Measurements from ENCODE around the gene KATNIP. TPM values are rescaled to one million over a fixed set of nuclear protein-coding genes. Genes with fewer than 3 reads are reported as not detected.

KATNIP gene
- total and polyA plus RNA-seq, 2 of the 13 experiments (the other 11 are each of a cell fraction or from before 2014, with no cell fraction given) = 9.7 to 12.0 TPM

DNA sequence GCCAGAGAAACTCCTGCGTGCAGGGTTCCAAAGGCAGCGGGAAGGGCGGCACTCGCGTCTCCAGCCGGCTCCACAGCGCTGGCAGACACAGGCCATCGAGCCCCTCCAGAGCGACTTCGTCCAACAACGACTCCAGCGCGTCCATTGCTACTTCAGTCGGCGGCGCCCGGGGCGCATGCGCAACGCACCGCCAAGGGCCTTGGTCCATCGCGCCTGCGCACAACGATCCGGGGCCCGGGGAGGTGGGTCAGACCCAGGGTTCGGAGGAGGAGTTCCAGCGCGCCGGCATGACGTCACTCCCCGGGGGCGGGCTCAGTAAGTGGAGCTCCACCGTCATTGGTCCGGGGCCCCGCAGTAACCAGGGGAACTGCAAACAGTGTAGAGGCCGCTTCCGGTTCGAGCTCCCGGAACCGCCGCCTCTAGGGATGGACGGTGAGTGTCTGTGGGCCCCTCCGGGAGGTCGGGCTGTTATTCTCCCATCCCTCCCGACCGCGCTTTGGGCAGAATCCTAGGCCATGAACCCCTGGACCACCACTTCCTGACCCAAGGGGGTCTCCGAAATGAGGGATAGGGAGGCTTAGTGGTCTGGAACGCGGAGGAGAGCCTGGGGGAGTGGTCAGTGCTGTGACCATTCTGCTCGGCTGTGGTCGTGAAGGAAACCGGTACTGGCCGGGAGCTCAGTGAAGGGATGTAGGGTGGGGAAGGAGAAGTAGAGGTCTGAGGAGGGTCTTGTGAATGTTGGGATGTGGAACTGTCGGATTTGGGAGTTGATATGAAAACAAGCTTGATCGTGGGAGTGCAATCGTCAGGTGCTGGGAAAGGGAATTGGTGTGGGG is at the start of gene KATNIP, which contains the start of gene GTF3C1 (continued):
- TF ChIP-seq, protein P1, sequence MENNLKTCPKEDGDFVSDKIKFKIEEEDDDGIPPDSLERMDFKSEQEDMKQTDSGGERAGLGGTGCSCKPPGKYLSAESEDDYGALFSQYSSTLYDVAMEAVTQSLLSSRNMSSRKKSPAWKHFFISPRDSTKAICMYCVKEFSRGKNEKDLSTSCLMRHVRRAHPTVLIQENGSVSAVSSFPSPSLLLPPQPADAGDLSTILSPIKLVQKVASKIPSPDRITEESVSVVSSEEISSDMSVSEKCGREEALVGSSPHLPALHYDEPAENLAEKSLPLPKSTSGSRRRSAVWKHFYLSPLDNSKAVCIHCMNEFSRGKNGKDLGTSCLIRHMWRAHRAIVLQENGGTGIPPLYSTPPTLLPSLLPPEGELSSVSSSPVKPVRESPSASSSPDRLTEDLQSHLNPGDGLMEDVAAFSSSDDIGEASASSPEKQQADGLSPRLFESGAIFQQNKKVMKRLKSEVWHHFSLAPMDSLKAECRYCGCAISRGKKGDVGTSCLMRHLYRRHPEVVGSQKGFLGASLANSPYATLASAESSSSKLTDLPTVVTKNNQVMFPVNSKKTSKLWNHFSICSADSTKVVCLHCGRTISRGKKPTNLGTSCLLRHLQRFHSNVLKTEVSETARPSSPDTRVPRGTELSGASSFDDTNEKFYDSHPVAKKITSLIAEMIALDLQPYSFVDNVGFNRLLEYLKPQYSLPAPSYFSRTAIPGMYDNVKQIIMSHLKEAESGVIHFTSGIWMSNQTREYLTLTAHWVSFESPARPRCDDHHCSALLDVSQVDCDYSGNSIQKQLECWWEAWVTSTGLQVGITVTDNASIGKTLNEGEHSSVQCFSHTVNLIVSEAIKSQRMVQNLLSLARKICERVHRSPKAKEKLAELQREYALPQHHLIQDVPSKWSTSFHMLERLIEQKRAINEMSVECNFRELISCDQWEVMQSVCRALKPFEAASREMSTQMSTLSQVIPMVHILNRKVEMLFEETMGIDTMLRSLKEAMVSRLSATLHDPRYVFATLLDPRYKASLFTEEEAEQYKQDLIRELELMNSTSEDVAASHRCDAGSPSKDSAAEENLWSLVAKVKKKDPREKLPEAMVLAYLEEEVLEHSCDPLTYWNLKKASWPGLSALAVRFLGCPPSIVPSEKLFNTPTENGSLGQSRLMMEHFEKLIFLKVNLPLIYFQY (CRISPR knock-in tag; IDR thresholded peaks at IDR 0.05; ENCODE audit: borderline replicate concordance) = peak; percentile 89; the same call in 1 of the 2 replicates
- TF ChIP-seq TSC22D2 (CRISPR knock-in tag; IDR thresholded peaks at IDR 0.05; ENCODE audit: borderline replicate concordance) = peak; percentile 23; the same call in 1 of the 2 replicates
- TF ChIP-seq, protein P2, sequence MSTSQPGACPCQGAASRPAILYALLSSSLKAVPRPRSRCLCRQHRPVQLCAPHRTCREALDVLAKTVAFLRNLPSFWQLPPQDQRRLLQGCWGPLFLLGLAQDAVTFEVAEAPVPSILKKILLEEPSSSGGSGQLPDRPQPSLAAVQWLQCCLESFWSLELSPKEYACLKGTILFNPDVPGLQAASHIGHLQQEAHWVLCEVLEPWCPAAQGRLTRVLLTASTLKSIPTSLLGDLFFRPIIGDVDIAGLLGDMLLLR (CRISPR knock-in tag; IDR thresholded peaks at IDR 0.05) = peak; percentile 24; the same call in 1 of the 2 replicates
- TF ChIP-seq XBP1 (CRISPR knock-in tag; IDR thresholded peaks at IDR 0.05) = peak; percentile 72; the same call in 1 of the 2 replicates
- TF ChIP-seq ZNF563 (CRISPR knock-in tag; IDR thresholded peaks at IDR 0.05) = peak; percentile 76; the same call in 1 of the 2 replicates
- peak; percentile 71 for TF ChIP-seq HOXA3 (CRISPR knock-in tag; IDR thresholded peaks at IDR 0.05)
- peak; percentile 8; the same call in 1 of the 2 replicates for TF ChIP-seq HNF4A (CRISPR knock-in tag; IDR thresholded peaks at IDR 0.05)
- peak; percentile 74 for TF ChIP-seq DMAP1 (CRISPR knock-in tag; IDR thresholded peaks at IDR 0.05)
- TF ChIP-seq, protein P3, sequence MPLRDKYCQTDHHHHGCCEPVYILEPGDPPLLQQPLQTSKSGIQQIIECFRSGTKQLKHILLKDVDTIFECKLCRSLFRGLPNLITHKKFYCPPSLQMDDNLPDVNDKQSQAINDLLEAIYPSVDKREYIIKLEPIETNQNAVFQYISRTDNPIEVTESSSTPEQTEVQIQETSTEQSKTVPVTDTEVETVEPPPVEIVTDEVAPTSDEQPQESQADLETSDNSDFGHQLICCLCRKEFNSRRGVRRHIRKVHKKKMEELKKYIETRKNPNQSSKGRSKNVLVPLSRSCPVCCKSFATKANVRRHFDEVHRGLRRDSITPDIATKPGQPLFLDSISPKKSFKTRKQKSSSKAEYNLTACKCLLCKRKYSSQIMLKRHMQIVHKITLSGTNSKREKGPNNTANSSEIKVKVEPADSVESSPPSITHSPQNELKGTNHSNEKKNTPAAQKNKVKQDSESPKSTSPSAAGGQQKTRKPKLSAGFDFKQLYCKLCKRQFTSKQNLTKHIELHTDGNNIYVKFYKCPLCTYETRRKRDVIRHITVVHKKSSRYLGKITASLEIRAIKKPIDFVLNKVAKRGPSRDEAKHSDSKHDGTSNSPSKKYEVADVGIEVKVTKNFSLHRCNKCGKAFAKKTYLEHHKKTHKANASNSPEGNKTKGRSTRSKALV (CRISPR knock-in tag; IDR thresholded peaks at IDR 0.05) = peak; percentile 65; the same call in 1 of the 2 replicates
- TF ChIP-seq, protein P4, sequence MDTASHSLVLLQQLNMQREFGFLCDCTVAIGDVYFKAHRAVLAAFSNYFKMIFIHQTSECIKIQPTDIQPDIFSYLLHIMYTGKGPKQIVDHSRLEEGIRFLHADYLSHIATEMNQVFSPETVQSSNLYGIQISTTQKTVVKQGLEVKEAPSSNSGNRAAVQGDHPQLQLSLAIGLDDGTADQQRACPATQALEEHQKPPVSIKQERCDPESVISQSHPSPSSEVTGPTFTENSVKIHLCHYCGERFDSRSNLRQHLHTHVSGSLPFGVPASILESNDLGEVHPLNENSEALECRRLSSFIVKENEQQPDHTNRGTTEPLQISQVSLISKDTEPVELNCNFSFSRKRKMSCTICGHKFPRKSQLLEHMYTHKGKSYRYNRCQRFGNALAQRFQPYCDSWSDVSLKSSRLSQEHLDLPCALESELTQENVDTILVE (CRISPR knock-in tag; IDR thresholded peaks at IDR 0.05) = no peak
- TF ChIP-seq, protein P5, sequence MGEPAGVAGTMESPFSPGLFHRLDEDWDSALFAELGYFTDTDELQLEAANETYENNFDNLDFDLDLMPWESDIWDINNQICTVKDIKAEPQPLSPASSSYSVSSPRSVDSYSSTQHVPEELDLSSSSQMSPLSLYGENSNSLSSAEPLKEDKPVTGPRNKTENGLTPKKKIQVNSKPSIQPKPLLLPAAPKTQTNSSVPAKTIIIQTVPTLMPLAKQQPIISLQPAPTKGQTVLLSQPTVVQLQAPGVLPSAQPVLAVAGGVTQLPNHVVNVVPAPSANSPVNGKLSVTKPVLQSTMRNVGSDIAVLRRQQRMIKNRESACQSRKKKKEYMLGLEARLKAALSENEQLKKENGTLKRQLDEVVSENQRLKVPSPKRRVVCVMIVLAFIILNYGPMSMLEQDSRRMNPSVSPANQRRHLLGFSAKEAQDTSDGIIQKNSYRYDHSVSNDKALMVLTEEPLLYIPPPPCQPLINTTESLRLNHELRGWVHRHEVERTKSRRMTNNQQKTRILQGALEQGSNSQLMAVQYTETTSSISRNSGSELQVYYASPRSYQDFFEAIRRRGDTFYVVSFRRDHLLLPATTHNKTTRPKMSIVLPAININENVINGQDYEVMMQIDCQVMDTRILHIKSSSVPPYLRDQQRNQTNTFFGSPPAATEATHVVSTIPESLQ (CRISPR knock-in tag; conservative IDR thresholded peaks at IDR 0.05) = 0 out of 2 replicates have a peak, but pooled peaks have one; percentile 30
- TF ChIP-seq PITX1 (CRISPR knock-in tag; IDR thresholded peaks at IDR 0.05) = no peak
- peak; percentile 90 for TF ChIP-seq NR2C2 (CRISPR knock-in tag; IDR thresholded peaks at IDR 0.05; ENCODE audit: borderline replicate concordance)
- peak; percentile 54; the same call in 1 of the 2 replicates for TF ChIP-seq TBX2 (CRISPR knock-in tag; IDR thresholded peaks at IDR 0.05; ENCODE audit: borderline replicate concordance)
- peak; percentile 80; the same call in 1 of the 2 replicates for TF ChIP-seq ZNF746 (CRISPR knock-in tag; IDR thresholded peaks at IDR 0.05)
- 0 out of 2 replicates have a peak, but pooled peaks have one; percentile 19 for TF ChIP-seq ZNF274 (CRISPR knock-in tag; IDR thresholded peaks at IDR 0.05)
- no peak for TF ChIP-seq ADNP (CRISPR knock-in tag; IDR thresholded peaks at IDR 0.05)

Data from HepG2 (cell line).